ENCODE results near the gene RASGEF1B.
A peak's percentile ranks its signal among the peaks of the same experiment; 100 is the strongest.

RASGEF1B gene

GRCh38 chr4:81465406-81466340, 6.0 kb downstream of the RASGEF1B start:
- DNase-seq: no peak

- DNase-seq: no peak
Observed at GRCh38 chr4:81460834-81461233, 10.9 kb downstream of the RASGEF1B start.

GRCh38 chr4:81460191-81460701, 11.5 kb downstream of the RASGEF1B start:
- no peak for DNase-seq

- DNase-seq: no peak
Observed at GRCh38 chr4:81459228-81459627, 12.5 kb downstream of the RASGEF1B start.

- no peak for DNase-seq
Observed at GRCh38 chr4:81457921-81458520, 13.7 kb downstream of the RASGEF1B start.

GRCh38 chr4:81457345-81457744, 14.4 kb downstream of the RASGEF1B start:
- DNase-seq: no peak

- peak; percentile 40 for DNase-seq
Observed at GRCh38 chr4:81455897-81456296, 15.8 kb downstream of the RASGEF1B start.

- DNase-seq: peak; percentile 59
Observed at GRCh38 chr4:81454948-81455347, 16.8 kb downstream of the RASGEF1B start.

GRCh38 chr4:81454499-81454898, 17.2 kb downstream of the RASGEF1B start:
- DNase-seq: peak; percentile 59

- DNase-seq: no peak
Observed at GRCh38 chr4:81453024-81453423, 18.7 kb downstream of the RASGEF1B start.

- DNase-seq: no peak
Observed at GRCh38 chr4:81452452-81453006, 19.2 kb downstream of the RASGEF1B start.

- no peak for DNase-seq
Observed at GRCh38 chr4:81449015-81449414, 22.7 kb downstream of the RASGEF1B start.

GRCh38 chr4:81447566-81448229, 24.0 kb downstream of the RASGEF1B start:
- DNase-seq: peak; percentile 20

- DNase-seq: no peak
Observed at GRCh38 chr4:81446634-81447033, 25.1 kb downstream of the RASGEF1B start.

- no peak for DNase-seq
Observed at GRCh38 chr4:81445196-81445595, 26.5 kb downstream of the RASGEF1B start.

GRCh38 chr4:81442484-81443085, 29.1 kb downstream of the RASGEF1B start:
- DNase-seq: no peak

- no peak for DNase-seq
Observed at GRCh38 chr4:81440949-81441348, 30.8 kb downstream of the RASGEF1B start.

GRCh38 chr4:81436941-81437574, 34.6 kb downstream of the RASGEF1B start:
- no peak for DNase-seq

GRCh38 chr4:81436096-81436495, 35.6 kb downstream of the RASGEF1B start:
- DNase-seq: no peak

GRCh38 chr4:81432825-81433224, 38.9 kb downstream of the RASGEF1B start:
- DNase-seq: peak; percentile 72

- DNase-seq: peak; percentile 75
Observed at GRCh38 chr4:81431971-81432370, 39.7 kb downstream of the RASGEF1B start.

GRCh38 chr4:81429607-81430006, 42.1 kb downstream of the RASGEF1B start:
- DNase-seq: no peak
